ENCODE measurements around the gene IGFBP6. TPM values are rescaled to one million over a fixed set of nuclear protein-coding genes. Genes with fewer than 3 reads are reported as not detected.

IGFBP6 gene
- total RNA-seq, 1 donor from 2014 or later = 81.6 TPM

DNA sequence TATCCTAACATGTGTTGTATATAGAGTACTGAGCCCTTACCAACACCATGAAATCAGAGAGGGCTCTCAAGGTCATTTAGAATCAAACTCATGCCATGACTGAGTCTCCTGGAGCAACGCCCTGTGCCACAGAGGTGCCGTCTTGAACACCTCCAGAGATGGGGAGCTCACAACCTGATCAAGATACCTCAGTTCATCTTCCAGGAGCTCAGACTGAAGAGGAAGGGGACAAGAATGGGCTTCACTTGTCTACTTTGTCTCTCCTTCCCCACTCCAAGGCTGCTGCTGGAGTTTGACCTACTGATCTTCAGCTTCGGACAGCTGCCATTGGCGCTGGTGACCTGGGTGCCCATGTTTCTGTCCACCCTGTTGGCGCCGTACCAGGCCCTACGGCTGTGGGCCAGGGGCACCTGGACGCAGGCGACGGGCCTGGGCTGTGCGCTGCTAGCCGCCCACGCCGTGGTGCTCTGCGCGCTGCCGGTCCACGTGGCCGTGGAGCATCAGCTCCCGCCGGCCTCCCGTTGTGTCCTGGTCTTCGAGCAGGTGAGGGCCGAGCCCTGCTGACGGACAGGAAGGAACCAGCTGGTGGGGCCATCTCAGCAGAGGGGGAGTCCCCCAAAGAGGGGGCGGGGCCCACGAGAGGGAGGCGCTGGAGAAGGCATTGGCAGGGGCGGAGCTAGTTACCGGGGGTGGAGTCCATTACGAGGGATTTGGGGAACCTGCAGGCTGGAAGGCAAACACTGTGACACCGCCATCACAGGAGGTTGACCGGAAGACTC, 17.8 kb downstream of the IGFBP6 start:
- Histone ChIP-seq H3K36me3 (ENCODE audit: control insufficient read depth, insufficient read depth, low read length) (no peaks in the 10 kb centered on the region), H3K27me3 (ENCODE audit: control insufficient read depth, insufficient read depth, low read length) (no peaks in the 10 kb centered on the region), H3K4me3 (ENCODE audit: low read depth, low read length) (no peak overlapping the region)
- DNase-seq (ENCODE audit: low read depth) (no peak), FAIRE-seq (no peak)
- TF ChIP-seq, protein P1, sequence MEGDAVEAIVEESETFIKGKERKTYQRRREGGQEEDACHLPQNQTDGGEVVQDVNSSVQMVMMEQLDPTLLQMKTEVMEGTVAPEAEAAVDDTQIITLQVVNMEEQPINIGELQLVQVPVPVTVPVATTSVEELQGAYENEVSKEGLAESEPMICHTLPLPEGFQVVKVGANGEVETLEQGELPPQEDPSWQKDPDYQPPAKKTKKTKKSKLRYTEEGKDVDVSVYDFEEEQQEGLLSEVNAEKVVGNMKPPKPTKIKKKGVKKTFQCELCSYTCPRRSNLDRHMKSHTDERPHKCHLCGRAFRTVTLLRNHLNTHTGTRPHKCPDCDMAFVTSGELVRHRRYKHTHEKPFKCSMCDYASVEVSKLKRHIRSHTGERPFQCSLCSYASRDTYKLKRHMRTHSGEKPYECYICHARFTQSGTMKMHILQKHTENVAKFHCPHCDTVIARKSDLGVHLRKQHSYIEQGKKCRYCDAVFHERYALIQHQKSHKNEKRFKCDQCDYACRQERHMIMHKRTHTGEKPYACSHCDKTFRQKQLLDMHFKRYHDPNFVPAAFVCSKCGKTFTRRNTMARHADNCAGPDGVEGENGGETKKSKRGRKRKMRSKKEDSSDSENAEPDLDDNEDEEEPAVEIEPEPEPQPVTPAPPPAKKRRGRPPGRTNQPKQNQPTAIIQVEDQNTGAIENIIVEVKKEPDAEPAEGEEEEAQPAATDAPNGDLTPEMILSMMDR (IDR thresholded peaks at IDR 0.05; ENCODE audit: insufficient read depth, low read length, severe bottlenecking) = no peak

DNA sequence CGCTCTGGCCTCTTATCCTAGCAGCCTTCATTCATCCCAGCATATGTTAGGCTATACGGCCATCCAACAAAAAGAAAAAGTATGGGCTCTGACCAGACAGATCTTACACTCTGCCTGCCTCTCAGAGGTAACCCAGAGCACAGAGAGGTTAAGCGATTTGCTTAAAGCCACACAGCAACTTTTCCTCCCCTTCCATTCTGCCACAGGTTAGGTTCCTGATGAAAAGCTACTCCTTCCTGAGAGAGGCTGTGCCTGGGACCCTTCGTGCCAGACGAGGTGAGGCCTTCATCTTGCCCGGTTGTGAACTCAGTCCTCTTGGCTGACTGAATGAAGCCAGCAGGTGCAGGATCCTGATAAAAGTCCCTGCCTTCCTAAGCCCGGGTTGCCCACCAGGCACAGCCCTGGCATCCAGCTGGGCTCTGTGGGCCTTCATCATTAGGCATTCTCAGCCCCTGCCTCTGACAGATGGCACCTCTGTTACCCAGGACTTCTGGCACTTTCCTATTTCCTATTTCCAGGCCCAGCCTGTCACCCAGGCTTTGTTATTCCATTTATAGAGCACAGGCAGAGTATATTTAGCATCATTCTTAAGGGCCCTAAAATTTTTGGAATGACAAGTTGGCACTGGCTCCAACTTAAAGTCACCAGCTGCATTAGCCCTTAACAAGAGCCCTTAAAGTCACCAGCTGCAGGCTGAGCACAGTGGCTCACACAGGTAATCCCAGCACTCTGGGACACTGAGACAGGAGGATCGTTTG, 18.6 kb downstream of the IGFBP6 start:
- no peaks in the 10 kb centered on the region for H3K27me3 ChIP-seq (ENCODE audit: control insufficient read depth, insufficient read depth, low read length)
- no peak for DNase-seq (ENCODE audit: low read depth)
- no peak overlapping the region for H3K4me3 ChIP-seq (ENCODE audit: low read depth, low read length)
- FAIRE-seq = no peak
- no peaks in the 10 kb centered on the region for H3K36me3 ChIP-seq (ENCODE audit: control insufficient read depth, insufficient read depth, low read length)
- TF ChIP-seq, protein P1 (IDR thresholded peaks at IDR 0.05; ENCODE audit: insufficient read depth, low read length, severe bottlenecking) = no peak

DNA sequence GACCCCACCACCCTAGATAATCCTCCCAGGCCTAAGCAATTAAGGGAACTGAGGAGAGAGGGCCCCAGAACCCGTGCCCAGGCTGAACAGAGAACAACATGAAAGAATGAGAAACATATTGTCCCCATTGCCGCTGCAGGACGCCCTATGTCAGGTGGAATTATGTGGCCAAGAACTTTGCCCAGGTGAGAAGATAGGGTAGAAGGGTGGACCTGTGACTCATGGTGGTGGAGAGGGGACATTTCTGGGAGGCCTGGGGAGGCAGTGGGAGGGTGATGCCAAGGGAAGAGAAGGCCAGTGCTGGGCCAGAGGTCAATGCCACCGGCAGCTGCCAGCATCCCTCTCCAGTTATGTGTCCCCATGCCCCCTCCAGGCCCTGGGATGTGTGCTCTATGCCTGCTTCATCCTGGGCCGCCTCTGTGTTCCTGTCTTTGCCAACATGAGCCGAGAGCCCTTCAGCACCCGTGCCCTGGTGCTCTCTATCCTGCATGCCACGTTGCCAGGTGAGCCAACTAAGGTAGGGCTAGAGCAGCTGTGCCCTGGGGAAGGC, 21.4 kb downstream of the IGFBP6 start:
- no peak for FAIRE-seq

DNA sequence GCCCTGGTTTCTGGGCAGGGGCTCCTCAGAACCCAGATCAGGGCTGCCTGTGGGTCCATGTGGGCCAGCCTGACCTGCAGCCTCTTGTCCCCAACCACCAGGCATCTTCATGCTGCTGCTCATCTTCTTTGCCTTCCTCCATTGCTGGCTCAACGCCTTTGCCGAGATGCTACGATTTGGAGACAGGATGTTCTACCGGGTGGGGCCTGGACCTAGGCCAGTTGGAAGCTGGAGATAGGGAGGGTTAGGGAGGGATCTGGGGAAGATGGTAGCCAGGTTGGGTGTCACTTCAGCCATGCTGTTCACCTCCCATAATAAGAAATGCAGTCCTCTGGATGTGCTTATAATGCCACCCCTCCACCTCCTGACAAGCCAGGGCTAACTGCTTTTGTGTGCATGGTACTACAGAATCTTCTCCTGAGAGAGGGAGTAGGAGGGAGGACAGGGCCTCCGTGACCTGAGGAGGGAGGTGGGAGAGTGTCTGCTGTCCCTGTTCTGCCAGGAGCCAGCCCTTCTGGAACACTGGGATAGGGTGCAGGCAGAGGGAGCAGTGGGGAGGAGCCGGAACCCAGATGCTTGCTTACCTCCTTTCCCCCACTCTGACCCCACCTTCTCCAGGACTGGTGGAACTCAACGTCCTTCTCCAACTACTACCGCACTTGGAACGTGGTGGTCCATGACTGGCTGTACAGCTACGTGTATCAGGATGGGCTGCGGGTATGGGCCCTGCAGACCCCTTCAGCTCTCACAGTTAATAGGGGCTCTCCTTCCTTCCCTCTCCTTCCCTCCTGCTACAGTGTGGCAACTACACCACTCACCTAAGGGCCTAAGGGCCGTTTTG, 23.4 kb downstream of the IGFBP6 start:
- DNase-seq (ENCODE audit: low read depth) (no peak), FAIRE-seq (no peak)
- Histone ChIP-seq H3K27me3 (ENCODE audit: control insufficient read depth, insufficient read depth, low read length) (no peaks in the 10 kb centered on the region), H3K4me3 (ENCODE audit: low read depth, low read length) (no peak overlapping the region), H3K36me3 (ENCODE audit: control insufficient read depth, insufficient read depth, low read length) (no peaks in the 10 kb centered on the region)
- TF ChIP-seq, protein P1 (IDR thresholded peaks at IDR 0.05; ENCODE audit: insufficient read depth, low read length, severe bottlenecking) = no peak

More for the DNA sequence above, 21.4 kb downstream of the IGFBP6 start:
- no peak overlapping the region for H3K4me3 ChIP-seq (ENCODE audit: low read depth, low read length)
- no peaks in the 10 kb centered on the region for H3K36me3 ChIP-seq (ENCODE audit: control insufficient read depth, insufficient read depth, low read length)
- TF ChIP-seq, protein P1 (IDR thresholded peaks at IDR 0.05; ENCODE audit: insufficient read depth, low read length, severe bottlenecking) = no peak
- DNase-seq (ENCODE audit: low read depth) = no peak
- no peaks in the 10 kb centered on the region for H3K27me3 ChIP-seq (ENCODE audit: control insufficient read depth, insufficient read depth, low read length)

DNA sequence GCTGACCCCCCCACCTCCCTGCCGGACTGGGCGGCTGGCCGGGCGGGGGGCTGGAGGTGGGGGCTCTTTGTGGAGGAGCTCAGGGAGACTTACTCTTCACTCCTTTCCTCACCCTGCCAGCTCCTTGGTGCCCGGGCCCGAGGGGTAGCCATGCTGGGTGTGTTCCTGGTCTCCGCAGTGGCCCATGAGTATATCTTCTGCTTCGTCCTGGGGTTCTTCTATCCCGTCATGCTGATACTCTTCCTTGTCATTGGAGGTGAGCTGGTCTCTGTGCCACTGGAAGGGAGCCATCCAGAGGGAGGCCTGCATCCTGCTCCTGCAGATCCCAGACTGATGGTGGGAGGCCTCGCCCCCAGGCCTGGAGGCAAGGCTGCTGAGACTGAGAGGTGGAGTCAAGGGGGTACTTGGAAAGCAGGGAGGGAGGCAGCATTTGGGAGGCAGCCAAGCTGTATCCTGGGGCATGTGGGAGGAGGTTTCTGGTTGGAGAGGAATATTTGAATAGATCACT, 25.5 kb downstream of the IGFBP6 start:
- TF ChIP-seq, protein P1 (IDR thresholded peaks at IDR 0.05; ENCODE audit: insufficient read depth, low read length, severe bottlenecking) = no peak
- DNase-seq (ENCODE audit: low read depth) (peak; percentile 35), FAIRE-seq (peak; percentile 40)
- Histone ChIP-seq H3K36me3 (ENCODE audit: control insufficient read depth, insufficient read depth, low read length) (no peaks in the 10 kb centered on the region), H3K4me3 (ENCODE audit: low read depth, low read length) (no peak overlapping the region), H3K27me3 (ENCODE audit: control insufficient read depth, insufficient read depth, low read length) (no peaks in the 10 kb centered on the region)

Measured in bronchial epithelial cell (primary cell).